Common myeloid progenitor, CD34-positive (primary cell): Measurements from ENCODE around the gene NHERF2.

ENCODE experiments used
- CTCF ChIA-PET: fragments of 350-600 bp; sonication (Branson Sonifier 250); formaldehyde crosslinking; loops from one replicate; lab custom pipeline; 2021; ENCODE audit warnings: antibody characterized with exemption; lab: Charles Lee
- POLR2A ChIA-PET: fragments of 350-600 bp; sonication (Branson Sonifier 250); formaldehyde crosslinking; loops from one replicate; lab custom pipeline; 2021; ENCODE audit warnings: antibody characterized with exemption; lab: Charles Lee
- DNase-seq, 3 donors: peaks; one replicate each; pipeline versions ENCODE4 v3.0.0 to v3.0.0-alpha.2; 2013
- H3K27ac ChIP-seq, 2 experiments: 1 replicate in 1 of 2; 2 replicates in 1 of 2; pipeline ENCODE4 v1.7.0; 2013; ENCODE audit warnings: inconsistent platforms in 2 of 2, low read length in 2 of 2, mild to moderate bottlenecking in 2 of 2, low read depth in 1 of 2, moderate library complexity in 1 of 2; ENCODE audit not compliant: severe bottlenecking in 2 of 2, insufficient read depth in 1 of 2, poor library complexity in 1 of 2
- H3K27me3 ChIP-seq, 5 experiments: replicated peaks in 2 of 5; 1 replicate in 3 of 5; 2 replicates in 2 of 5; pipeline versions ENCODE4 v1.6.1 to v1.7.0; 2013; ENCODE audit warnings: low read length in 4 of 5, mild to moderate bottlenecking in 2 of 5, moderate library complexity in 2 of 5, inconsistent platforms in 1 of 5; ENCODE audit not compliant: insufficient read depth in 5 of 5, control insufficient read depth in 4 of 5
- H3K36me3 ChIP-seq, 4 experiments: 1 replicate in 2 of 4; 2 replicates in 2 of 4; pipeline versions ENCODE4 v1.6.1 to v1.7.0; 2013; ENCODE audit warnings: low read length in 3 of 4, control low read depth in 1 of 4, mild to moderate bottlenecking in 1 of 4; ENCODE audit not compliant: control insufficient read depth in 4 of 4, insufficient read depth in 4 of 4
- H3K4me1 ChIP-seq, 4 experiments: 1 replicate in 3 of 4; 2 replicates in 1 of 4; pipeline versions ENCODE4 v1.6.1 to v1.7.1; 2013; ENCODE audit warnings: low read length in 3 of 4, mild to moderate bottlenecking in 3 of 4, control low read depth in 1 of 4, inconsistent platforms in 1 of 4, moderate library complexity in 1 of 4; ENCODE audit not compliant: control insufficient read depth in 4 of 4, insufficient read depth in 4 of 4; ENCODE audit errors: control extremely low read depth in 1 of 4
- H3K4me3 ChIP-seq, 7 experiments: 1 replicate in 4 of 7; 2 replicates in 3 of 7; pipeline versions ENCODE4 v1.5.1 to v1.7.0; 2013; ENCODE audit warnings: mild to moderate bottlenecking in 7 of 7, low read length in 6 of 7, moderate library complexity in 6 of 7, inconsistent platforms in 2 of 7, low read depth in 2 of 7, control low read depth in 1 of 7; ENCODE audit not compliant: insufficient read depth in 4 of 7, control insufficient read depth in 1 of 7; ENCODE audit errors: extremely low read depth in 1 of 7
- H3K9me3 ChIP-seq, 5 experiments: 1 replicate in 4 of 5; 2 replicates in 1 of 5; pipeline versions ENCODE4 v1.6.1 to v1.7.1; 2013; ENCODE audit warnings: low read length in 4 of 5, mild to moderate bottlenecking in 2 of 5, inconsistent platforms in 1 of 5, low read depth in 1 of 5, moderate library complexity in 1 of 5; ENCODE audit not compliant: control insufficient read depth in 4 of 5, insufficient read depth in 2 of 5; ENCODE audit errors: control extremely low read depth in 1 of 5
- WGBS: methylation state at CpG from one replicate; pipeline ENCODE4 v1.1.5; 2013; ENCODE audit not compliant: insufficient coverage; 5-methylcytosine and 5-hydroxymethylcytosine counted together

NHERF2 gene

DNA sequence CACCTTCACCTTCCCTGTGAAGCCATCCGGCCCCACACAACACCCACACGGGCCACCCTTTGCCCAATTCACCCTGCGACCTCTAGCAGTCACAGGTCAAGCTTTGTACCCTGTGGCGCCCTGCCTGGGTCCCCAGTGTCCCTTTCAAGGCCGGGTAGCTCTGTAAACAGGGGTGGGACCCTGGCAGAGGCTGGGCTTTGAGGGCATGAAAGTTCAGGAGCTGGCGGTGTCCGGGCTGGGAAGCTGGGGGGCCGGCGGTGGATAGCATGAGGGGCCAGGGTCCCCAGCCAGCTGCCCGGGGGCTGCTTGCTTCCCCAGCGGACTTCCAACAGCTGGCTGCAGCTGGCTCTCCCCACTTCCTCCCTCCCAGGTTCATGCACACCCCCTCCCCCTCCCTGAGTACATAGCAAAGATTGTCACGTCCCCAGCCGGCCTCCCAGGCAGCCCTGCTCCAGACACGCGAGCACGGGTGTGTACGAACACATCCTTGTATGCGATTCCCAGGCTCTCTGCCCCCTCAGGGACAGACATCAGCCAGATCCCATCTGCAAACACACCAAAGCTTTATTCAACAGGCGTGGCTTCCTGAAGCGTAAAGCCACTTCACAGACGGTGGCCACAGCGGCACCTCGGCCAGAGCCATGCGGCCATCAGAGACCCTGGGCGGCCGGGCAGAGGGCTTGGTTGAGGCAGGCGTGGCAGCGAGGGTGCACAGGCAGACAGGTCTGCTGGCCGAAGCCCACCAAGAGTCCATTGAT, 12.8 kb downstream of the NHERF2 start:
- no peak for DNase-seq
- no peak overlapping the region for H3K27ac ChIP-seq
- peaks cover 0 to 27% (median 21%) of the 10 kb centered on the region in 4 experiments for H3K4me1 ChIP-seq
- ChIA-PET POLR2A (no interaction called here), CTCF (interaction anchor here (1.5 to 1.7 kb wide), 2 partner anchors 9 to 15 kb away, joined by 4 to 5 read pairs; no protein-coding TSS in a partner anchor)
- H3K9me3 ChIP-seq: no peaks in the 10 kb centered on the region
- H3K36me3 ChIP-seq: peaks cover 0 to 13% (median 3%) of the 10 kb centered on the region in 4 experiments
- H3K27me3 ChIP-seq: no peaks in the 10 kb centered on the region
- WGBS: 89% methylated on average over 26 of the region's 29 CpGs
- no peak overlapping the region for H3K4me3 ChIP-seq

GRCh38 chr16:2040041-2040786, 13.5 kb downstream of the NHERF2 start:
- Histone ChIP-seq H3K4me3 (no peak overlapping the region), H3K4me1 (peaks cover 0 to 25% (median 19%) of the 10 kb centered on the region in 4 experiments), H3K27me3 (no peaks in the 10 kb centered on the region), H3K9me3 (no peaks in the 10 kb centered on the region), H3K36me3 (peaks cover 0 to 13% (median 3%) of the 10 kb centered on the region in 4 experiments), H3K27ac (no peak overlapping the region)
- POLR2A ChIA-PET: no interaction called here
- no peak for DNase-seq
- CTCF ChIA-PET: interaction anchor here (1.1 to 1.7 kb wide), 4 partner anchors 10 to 35 kb away, joined by 3 to 5 read pairs (median 4); no protein-coding TSS in a partner anchor
- WGBS: 97% methylated on average over 24 of the region's 24 CpGs

DNA sequence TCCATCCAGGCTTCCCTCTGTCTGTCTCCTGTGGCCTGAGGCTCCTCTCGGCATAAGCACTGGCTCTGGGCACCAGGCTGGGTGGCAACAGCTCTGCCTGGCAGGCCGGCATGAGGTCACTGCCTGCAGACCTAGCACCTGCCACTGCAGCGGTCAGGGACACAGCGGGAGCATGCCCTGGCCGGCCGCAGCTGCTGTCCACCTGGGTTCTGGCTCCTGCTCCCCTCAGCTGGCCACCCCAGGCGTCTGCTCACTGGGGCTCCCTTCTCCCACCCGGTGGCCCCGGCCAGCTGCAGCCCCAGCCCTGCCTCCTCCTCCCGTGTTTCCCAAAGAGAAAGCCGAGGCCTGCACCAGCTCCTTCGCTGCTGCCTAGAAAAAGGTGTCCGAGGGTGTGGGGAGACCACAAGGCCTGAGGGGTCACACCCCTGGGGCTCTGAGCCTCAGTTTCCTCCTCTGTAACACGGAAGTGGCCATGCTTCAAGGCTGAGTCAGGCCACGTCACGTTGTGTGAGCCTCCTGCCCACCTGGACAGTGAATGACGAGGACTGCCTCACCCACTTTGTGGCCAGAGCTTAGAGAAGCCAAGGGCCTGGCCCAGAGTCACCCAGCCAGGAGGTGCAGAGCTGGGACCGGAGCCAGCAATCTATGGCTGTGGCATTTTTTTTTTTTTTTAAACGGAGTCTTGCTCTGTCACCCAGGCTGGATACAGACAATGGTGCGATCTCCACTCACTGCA, 14.3 kb downstream of the NHERF2 start:
- no peaks in the 10 kb centered on the region for H3K27me3 ChIP-seq
- 97% methylated on average over 15 of the region's 20 CpGs for WGBS
- no peak for DNase-seq
- peaks cover 0 to 13% (median 3%) of the 10 kb centered on the region in 4 experiments for H3K36me3 ChIP-seq
- peaks cover 0 to 26% (median 19%) of the 10 kb centered on the region in 4 experiments for H3K4me1 ChIP-seq
- POLR2A ChIA-PET: interaction anchor here (0.6 kb wide), 1 partner anchor 509 kb away, joined by 3 read pairs; no protein-coding TSS in a partner anchor
- no peak overlapping the region for H3K27ac ChIP-seq
- no peaks in the 10 kb centered on the region for H3K9me3 ChIP-seq
- no peak overlapping the region for H3K4me3 ChIP-seq
- CTCF ChIA-PET: interaction anchor here (1.0 to 1.7 kb wide), 4 partner anchors 11 to 35 kb away, joined by 3 to 4 read pairs (median 4); no protein-coding TSS in a partner anchor

DNA sequence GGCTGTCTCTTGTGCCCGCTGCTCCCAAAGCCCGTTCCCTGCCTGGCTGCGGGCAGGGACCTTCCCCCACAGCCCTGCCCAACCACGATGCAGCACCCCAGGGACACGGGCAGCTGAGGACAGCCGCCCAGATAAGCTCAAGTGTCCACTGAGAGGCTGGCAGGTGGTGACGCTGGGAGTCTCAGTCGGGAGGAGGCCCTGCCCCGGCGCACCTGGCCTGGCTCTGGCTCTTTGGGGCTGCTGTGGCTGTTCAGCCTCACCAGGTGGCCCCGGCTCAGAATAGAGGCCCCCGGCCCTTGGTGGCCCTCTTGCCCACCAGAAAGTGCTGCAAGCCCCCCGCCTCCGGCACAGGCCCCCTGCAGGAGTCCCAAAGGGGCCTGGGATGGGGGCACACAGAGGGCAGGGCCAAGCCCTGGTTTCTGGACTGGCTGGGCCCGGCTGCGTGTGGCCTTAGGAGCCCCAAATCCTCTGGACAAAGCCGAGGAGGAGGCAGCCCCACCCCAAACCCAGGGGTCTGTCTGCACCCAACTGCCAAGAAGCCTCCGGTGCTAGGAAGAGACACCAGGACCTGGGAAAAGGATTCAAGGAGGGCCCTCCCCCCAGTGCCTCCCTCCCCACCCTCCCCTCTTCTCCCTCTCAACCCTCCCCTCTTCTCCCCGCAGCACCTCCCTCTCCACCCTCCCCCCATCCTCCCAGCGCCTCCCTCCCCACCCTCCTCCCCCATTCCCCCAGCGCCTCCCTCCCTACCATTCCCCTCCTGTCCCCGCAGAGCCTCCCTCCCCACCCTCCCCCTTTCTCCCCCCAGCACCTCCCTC, 15.7 kb downstream of the NHERF2 start:
- CTCF ChIA-PET: interaction anchor here (1.0 kb wide), 1 partner anchor 12 kb away, joined by 3 read pairs; no protein-coding TSS in a partner anchor
- WGBS: 91% methylated on average over 13 of the region's 22 CpGs
- Histone ChIP-seq H3K9me3 (no peaks in the 10 kb centered on the region), H3K27ac (no peak overlapping the region), H3K27me3 (no peaks in the 10 kb centered on the region), H3K36me3 (peaks cover 0 to 13% (median 3%) of the 10 kb centered on the region in 4 experiments), H3K4me3 (no peak overlapping the region), H3K4me1 (peaks cover 0 to 40% (median 30%) of the 10 kb centered on the region in 4 experiments)
- POLR2A ChIA-PET: no interaction called here
- no peak for DNase-seq

DNA sequence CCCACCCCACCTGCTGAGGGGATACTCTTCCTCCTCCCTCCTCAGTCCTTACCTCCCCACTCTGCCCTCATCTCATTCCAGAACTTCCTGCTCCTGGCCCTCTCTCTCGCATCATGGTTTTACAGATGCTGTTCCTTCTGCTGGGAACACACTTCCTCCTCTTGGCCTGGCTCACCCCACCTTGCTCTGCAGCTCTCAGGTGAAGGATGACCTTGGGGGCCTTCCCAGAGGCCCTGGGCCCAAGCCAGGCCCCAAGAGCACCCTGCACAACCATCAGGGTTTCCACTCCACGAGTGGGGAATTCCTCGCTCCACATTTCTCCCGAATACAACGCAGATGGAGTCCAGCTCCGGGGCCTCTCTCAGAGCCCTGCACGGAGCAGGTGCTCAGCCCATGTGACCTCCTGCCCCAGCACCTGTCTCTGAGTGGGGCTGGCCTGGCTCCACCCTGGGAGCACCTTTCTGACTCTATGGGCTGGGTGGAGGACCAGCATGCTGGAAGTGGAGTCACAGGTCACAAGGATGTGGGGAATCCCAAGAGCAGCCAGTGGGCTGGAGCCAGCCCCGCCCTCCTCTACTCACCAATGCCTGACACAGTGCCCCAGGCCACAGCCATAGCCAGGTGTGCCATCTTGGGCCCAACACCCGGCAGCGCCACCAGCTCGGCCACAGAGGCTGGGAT, 16.4 kb downstream of the NHERF2 start:
- no peak for DNase-seq
- CTCF ChIA-PET: interaction anchor here (0.7 to 1.5 kb wide), 3 partner anchors 11 to 97 kb away, joined by 3 to 4 read pairs (median 3); no protein-coding TSS in a partner anchor
- WGBS: 90% methylated on average over 8 of the region's 11 CpGs
- no peak overlapping the region for H3K4me3 ChIP-seq
- POLR2A ChIA-PET: no interaction called here
- no peaks in the 10 kb centered on the region for H3K27me3 ChIP-seq
- H3K27ac ChIP-seq: no peak overlapping the region
- H3K9me3 ChIP-seq: no peaks in the 10 kb centered on the region
- H3K36me3 ChIP-seq: peaks cover 0 to 13% (median 3%) of the 10 kb centered on the region in 4 experiments
- H3K4me1 ChIP-seq: peaks cover 0 to 41% (median 31%) of the 10 kb centered on the region in 4 experiments
